Measurements from ENCODE around the gene KCNAB3.
"Not testable (repeated sequence)": the region's sequence is repeated elsewhere in the genome, so short reads cannot be mapped to it uniquely, and the experiment has no call there.

Gene KCNAB3

GRCh38 chr17:7929158-7930023 lies at the start of gene KCNAB3:
KCNAB3 (minus strand) TSS chr17:7929856; CDS start chr17:7929435, 421 bp downstream.
- DNase-seq (ENCODE audit: low read depth), result no peak

GRCh38 chr17:7977805-7978204 lies 48.1 kb upstream of the KCNAB3 start:
- no peak for DNase-seq (ENCODE audit: low read depth)

GRCh38 chr17:7977039-7977438 lies 47.4 kb upstream of the KCNAB3 start:
- no peak for DNase-seq (ENCODE audit: low read depth)

GRCh38 chr17:7974638-7975131 lies 45.0 kb upstream of the KCNAB3 start:
- DNase-seq (ENCODE audit: low read depth), result no peak

- no peak for DNase-seq (ENCODE audit: low read depth)
These were observed 42.6 kb upstream of the KCNAB3 start for GRCh38 chr17:7972131-7972785.

- DNase-seq (ENCODE audit: low read depth), result no peak
These were observed 42.0 kb upstream of the KCNAB3 start for GRCh38 chr17:7971651-7972050.

- no peak for DNase-seq (ENCODE audit: low read depth)
These were observed 39.8 kb upstream of the KCNAB3 start for GRCh38 chr17:7969433-7969832.

GRCh38 chr17:7967751-7968150 lies 38.1 kb upstream of the KCNAB3 start:
- DNase-seq (ENCODE audit: low read depth), result no peak

- DNase-seq (ENCODE audit: low read depth), result no peak
These were observed 31.8 kb upstream of the KCNAB3 start for GRCh38 chr17:7961421-7961820.

- no peak for DNase-seq (ENCODE audit: low read depth)
These were observed 30.0 kb upstream of the KCNAB3 start for GRCh38 chr17:7959503-7960253.

GRCh38 chr17:7956228-7956965 lies 26.7 kb upstream of the KCNAB3 start:
- DNase-seq (ENCODE audit: low read depth), result no peak

GRCh38 chr17:7955414-7956227 lies 26.0 kb upstream of the KCNAB3 start:
- DNase-seq (ENCODE audit: low read depth), result no peak

- not testable (repeated sequence) for DNase-seq (ENCODE audit: low read depth)
These were observed 23.6 kb upstream of the KCNAB3 start for GRCh38 chr17:7953266-7953665.

GRCh38 chr17:7951143-7951792 lies 21.6 kb upstream of the KCNAB3 start:
- no peak for DNase-seq (ENCODE audit: low read depth)

- no peak for DNase-seq (ENCODE audit: low read depth)
These were observed 20.9 kb upstream of the KCNAB3 start for GRCh38 chr17:7950578-7950977.

- no peak for DNase-seq (ENCODE audit: low read depth)
These were observed 18.0 kb upstream of the KCNAB3 start for GRCh38 chr17:7947651-7948050.

GRCh38 chr17:7946441-7946840 lies 16.8 kb upstream of the KCNAB3 start:
- no peak for DNase-seq (ENCODE audit: low read depth)

GRCh38 chr17:7945651-7946050 lies 16.0 kb upstream of the KCNAB3 start:
- DNase-seq (ENCODE audit: low read depth), result no peak

- DNase-seq (ENCODE audit: low read depth), result no peak
These were observed 14.7 kb upstream of the KCNAB3 start for GRCh38 chr17:7944326-7944725.

GRCh38 chr17:7943291-7943690 lies 13.6 kb upstream of the KCNAB3 start:
- no peak for DNase-seq (ENCODE audit: low read depth)
